Fibroblast of lung (primary cell): ENCODE data around the gene METAP2.

Experiments used
- CTCF ChIP-seq, 2 donors: IDR thresholded peaks in 1 of 2; conservative IDR thresholded peaks in 1 of 2; 1 replicate in 1 of 2; 2 replicates in 1 of 2; pipeline ENCODE4 v1.5.1; 2011 to 2012; ENCODE audit warnings: low read length in 2 of 2, control low read depth in 1 of 2, inconsistent platforms in 1 of 2, low read depth in 1 of 2, mild to moderate bottlenecking in 1 of 2
- EZH2 ChIP-seq: IDR thresholded peaks from 2 replicates; pipeline ENCODE4 v1.5.1; 2012; ENCODE audit warnings: low read length, control low read depth, mild to moderate bottlenecking; ENCODE audit errors: missing control alignments

GRCh38 chr12:95462081-95462480 is 11.9 kb upstream of the METAP2 start:
- TF ChIP-seq CTCF (conservative IDR thresholded peaks at IDR 0.05 in 1 of 2, IDR thresholded peaks at IDR 0.05 in 1 of 2; ENCODE audit: low read depth in 1 of 2, low read length in 2 of 2) (no peak), EZH2 (no peak)
